SK-N-SH (cell line): ENCODE measurements around the gene HUWE1. TPM values are rescaled to one million over a fixed set of nuclear protein-coding genes. Genes with fewer than 3 reads are reported as not detected.

Experiments
- CTCF ChIA-PET: fragments of 300-600, 350-600 bp; formaldehyde crosslinking; extraction: SDS; loops from one replicate; lab custom pipeline; 2021; lab: Yijun Ruan, JAX
- POLR2A ChIA-PET: fragments of 350-600 bp; sonication (Branson Sonifier 250); formaldehyde crosslinking; extraction: SDS; loops from one replicate; lab custom pipeline; 2020; ENCODE audit warnings: antibody characterized with exemption, inconsistent platforms; lab: Yijun Ruan, JAX
- DNase-seq: peaks from one replicate; pipeline ENCODE4 v3.0.0; 2012
- H2AFZ ChIP-seq: fragments of 200-600 bp; sonication (generic); 2 replicates; pipeline ENCODE4 v1.8.1; 2016; ENCODE audit warnings: antibody characterized with exemption, mild to moderate bottlenecking, low read depth
- H3F3A ChIP-seq: fragments of 200-600 bp; sonication (generic); replicated peaks from 2 replicates; pipeline ENCODE3; 2016; ENCODE audit warnings: antibody characterized with exemption, mild to moderate bottlenecking; ENCODE audit not compliant: insufficient read depth
- H3K27ac ChIP-seq, 2 experiments: fragments of 200-500 bp in 1 of 2; fragments of 200-600 bp in 1 of 2; sonication (Bioruptor generic) in 1 of 2; sonication (generic), shearing (Covaris generic) in 1 of 2; 2 replicates each; pipeline versions ENCODE4 v1.5.1 to v1.6.1; 2014 to 2016; ENCODE audit warnings: low read depth in 2 of 2, inconsistent platforms in 1 of 2, low read length in 1 of 2, mild to moderate bottlenecking in 1 of 2, mixed read lengths in 1 of 2
- H3K27me3 ChIP-seq: fragments of 200-600 bp; sonication (generic), shearing (Covaris generic); 2 replicates; pipeline ENCODE4 v1.6.1; 2016; ENCODE audit warnings: mixed run types; ENCODE audit not compliant: insufficient read depth
- H3K36me3 ChIP-seq, 2 experiments: fragments of 200-500 bp in 1 of 2; fragments of 200-600 bp in 1 of 2; sonication (Bioruptor generic) in 1 of 2; sonication (generic) in 1 of 2; replicated peaks in 1 of 2; 2 replicates each; pipeline versions ENCODE3 to v1.5.1; 2014 to 2016; ENCODE audit warnings: low read length in 1 of 2, mild to moderate bottlenecking in 1 of 2; ENCODE audit not compliant: insufficient read depth in 2 of 2, control insufficient read depth in 1 of 2
- H3K4me1 ChIP-seq, 2 experiments: fragments of 200-500 bp in 1 of 2; fragments of 200-600 bp in 1 of 2; sonication (Bioruptor generic) in 1 of 2; sonication (generic), shearing (Covaris generic) in 1 of 2; 2 replicates each; pipeline versions ENCODE4 v1.5.1 to v1.6.1; 2014 to 2016; ENCODE audit warnings: low read depth in 1 of 2, low read length in 1 of 2, mixed run types in 1 of 2; ENCODE audit not compliant: insufficient read depth in 2 of 2, control insufficient read depth in 1 of 2
- H3K4me2 ChIP-seq: fragments of 200-600 bp; sonication (generic), shearing (Covaris generic); 2 replicates; pipeline ENCODE4 v1.6.1; 2017; ENCODE audit warnings: mixed run types
- H3K4me3 ChIP-seq, 2 experiments: fragments of 200-500 bp in 1 of 2; fragments of 200-600 bp in 1 of 2; sonication (Bioruptor generic) in 1 of 2; sonication (generic), shearing (Covaris generic) in 1 of 2; 2 replicates each; pipeline versions ENCODE4 v1.5.1 to v1.8.1; 2014 to 2016; ENCODE audit warnings: low read depth in 2 of 2, inconsistent platforms in 1 of 2, low read length in 1 of 2, mild to moderate bottlenecking in 1 of 2, mixed read lengths in 1 of 2, moderate library complexity in 1 of 2
- H3K79me2 ChIP-seq: fragments of 200-600 bp; sonication (generic); 2 replicates; pipeline ENCODE4 v1.8.1; 2017; ENCODE audit warnings: mild to moderate bottlenecking; ENCODE audit not compliant: insufficient read depth
- H3K9ac ChIP-seq: fragments of 200-600 bp; sonication (generic); 2 replicates; pipeline ENCODE4 v1.6.1; 2017; ENCODE audit warnings: mixed run types
- H3K9me2 ChIP-seq: fragments of 200-600 bp; sonication (generic); 2 replicates; pipeline ENCODE4 v1.6.1; 2017; ENCODE audit warnings: mixed run types
- H3K9me3 ChIP-seq: fragments of 200-600 bp; sonication (generic); 2 replicates; pipeline ENCODE4 v1.6.1; 2017; ENCODE audit warnings: mixed run types, mild to moderate bottlenecking, moderate library complexity
- H4K20me1 ChIP-seq: fragments of 200-600 bp; sonication (generic); 2 replicates; pipeline ENCODE4 v1.6.1; 2017; ENCODE audit warnings: mild to moderate bottlenecking, mixed run types; ENCODE audit not compliant: insufficient read depth
- EZH2phosphoT487 ChIP-seq: fragments of 200-600 bp; sonication (generic); IDR thresholded peaks from 2 replicates; pipeline ENCODE4 v1.6.1; 2017; ENCODE audit warnings: low read depth, mixed run types, mild to moderate bottlenecking, antibody characterized with exemption, moderate library complexity, borderline replicate concordance
- FOXM1 ChIP-seq: IDR thresholded peaks from 2 replicates; pipeline ENCODE4 v1.4.0; 2012; ENCODE audit warnings: low read depth, mild to moderate bottlenecking
- MEF2A ChIP-seq: IDR thresholded peaks from 2 replicates; pipeline ENCODE4 v1.4.0; 2012; ENCODE audit warnings: low read depth, borderline replicate concordance
- NRF1 ChIP-seq: IDR thresholded peaks from 2 replicates; pipeline ENCODE4 v1.6.1; 2012; ENCODE audit warnings: low read depth, mild to moderate bottlenecking, low read length
- RCOR1 ChIP-seq: fragments of 150-350 bp; IDR thresholded peaks from 2 replicates; pipeline ENCODE4 v1.6.1; 2017; ENCODE audit warnings: antibody characterized with exemption, low read length
- RFX5 ChIP-seq: IDR thresholded peaks from 2 replicates; pipeline ENCODE4 v1.6.1; 2012; ENCODE audit warnings: mild to moderate bottlenecking, improper control_type of control experiment, low read length
- RXRA ChIP-seq: IDR thresholded peaks from 2 replicates; pipeline ENCODE4 v1.4.0; 2012; ENCODE audit warnings: low read depth, mild to moderate bottlenecking, borderline replicate concordance
- SIN3A ChIP-seq: IDR thresholded peaks from 2 replicates; pipeline ENCODE4 v1.6.1; 2012; ENCODE audit warnings: low read depth, mild to moderate bottlenecking, low read length, moderate library complexity, borderline replicate concordance
- TAF1 ChIP-seq: IDR thresholded peaks from 2 replicates; pipeline ENCODE4 v1.6.1; 2012; ENCODE audit warnings: low read depth, mild to moderate bottlenecking, low read length, moderate library complexity, borderline replicate concordance
- WGBS: methylation state at CpG from one replicate; pipeline ENCODE4 v1.1.6; 2017; ENCODE audit warnings: low lambda C conversion rate; 5-methylcytosine and 5-hydroxymethylcytosine counted together
- polyA plus RNA-seq, 3 experiments: library from polyadenylated mRNA; depleted of rRNA; stranded (reverse); fragments of >200 nt; gene quantifications; 2 replicates each; pipeline ENCODE4 v1.2.3, GENCODE V29; 2012
- TF ChIP-seq, protein P1 (sequence below): fragments of 150-350 bp; IDR thresholded peaks from 2 replicates; pipeline ENCODE4 v1.6.1; 2016; ENCODE audit warnings: mild to moderate bottlenecking, low read depth, low read length
- TF ChIP-seq, protein P2 (sequence below): IDR thresholded peaks from 2 replicates; pipeline ENCODE4 v1.4.0; 2012; ENCODE audit warnings: low read depth, borderline replicate concordance
- TF ChIP-seq, protein P3 (sequence below): IDR thresholded peaks from 2 replicates; pipeline ENCODE4 v1.6.1; 2012; ENCODE audit warnings: mild to moderate bottlenecking, low read depth, low read length, moderate library complexity

Gene HUWE1
- polyA plus RNA-seq, 1 of the 3 experiments (the other 2 are of a cell fraction): 43.4 TPM

DNA sequence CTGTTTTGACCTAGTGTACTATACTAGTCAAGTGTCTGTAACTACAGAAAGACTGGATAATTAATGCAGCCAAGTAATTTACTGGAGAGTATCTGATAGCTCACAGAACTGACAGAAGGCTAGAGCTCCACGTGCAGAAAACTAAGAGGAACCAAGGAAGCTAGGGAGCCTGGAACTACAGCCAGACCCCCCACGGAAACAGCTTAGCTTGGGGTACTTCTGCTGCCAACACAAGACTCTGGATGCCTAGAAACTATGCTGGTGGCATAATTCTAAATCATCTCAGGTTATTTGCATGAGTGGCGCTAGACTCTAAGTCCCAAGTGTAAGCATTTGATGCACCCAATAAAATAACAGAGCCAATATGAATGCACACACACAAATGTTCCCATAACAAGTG is 26.5 kb downstream of the HUWE1 start (continued):
- no peak for TF ChIP-seq FOXM1

DNA sequence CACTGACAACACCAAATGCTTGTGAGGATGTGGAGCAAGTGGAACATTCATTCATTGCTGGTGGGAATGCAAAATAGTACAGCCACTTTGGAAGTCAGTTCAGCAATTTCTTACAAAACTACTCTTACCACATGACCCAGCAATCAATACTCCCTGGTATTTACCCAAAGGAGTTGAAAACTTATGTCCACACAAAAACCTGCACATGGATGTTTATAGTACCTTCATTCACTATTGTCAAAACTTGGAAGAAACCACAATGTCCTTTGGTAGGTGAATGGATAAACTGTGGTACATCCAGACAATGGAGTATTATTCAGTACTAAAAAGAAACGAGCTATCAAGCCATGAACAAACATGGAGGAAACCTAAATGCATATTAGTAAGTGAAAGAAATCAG is 27.5 kb downstream of the HUWE1 start:
- Histone ChIP-seq H3K79me2 (peaks cover 100% of the 10 kb centered on the region), H3K27me3 (no peaks in the 10 kb centered on the region; the same call in 1 of the 2 replicates), H3K9me2 (no peaks in the 10 kb centered on the region), H3K4me2 (no peak overlapping the region), H2AFZ (no peak overlapping the region), H3F3A (no peaks in the 10 kb centered on the region), H3K4me1 (no peaks in the 10 kb centered on the region), H3K4me3 (no peak overlapping the region), H3K9me3 (no peaks in the 10 kb centered on the region), H3K36me3 (peaks cover 0 to 3% of the 10 kb centered on the region in 2 experiments), H3K27ac (no peak overlapping the region), H4K20me1 (peaks cover 73% of the 10 kb centered on the region), H3K9ac (no peak overlapping the region)
- WGBS: 75% methylated on average over 1 of the region's 1 CpG
- ChIA-PET POLR2A (no interaction called here), CTCF (no interaction called here)
- TF ChIP-seq TAF1 (no peak), RXRA (no peak), NRF1 (no peak), MEF2A (no peak), RFX5 (no peak), SIN3A (no peak), EZH2phosphoT487 (no peak), RCOR1 (no peak)
- TF ChIP-seq, protein P1, sequence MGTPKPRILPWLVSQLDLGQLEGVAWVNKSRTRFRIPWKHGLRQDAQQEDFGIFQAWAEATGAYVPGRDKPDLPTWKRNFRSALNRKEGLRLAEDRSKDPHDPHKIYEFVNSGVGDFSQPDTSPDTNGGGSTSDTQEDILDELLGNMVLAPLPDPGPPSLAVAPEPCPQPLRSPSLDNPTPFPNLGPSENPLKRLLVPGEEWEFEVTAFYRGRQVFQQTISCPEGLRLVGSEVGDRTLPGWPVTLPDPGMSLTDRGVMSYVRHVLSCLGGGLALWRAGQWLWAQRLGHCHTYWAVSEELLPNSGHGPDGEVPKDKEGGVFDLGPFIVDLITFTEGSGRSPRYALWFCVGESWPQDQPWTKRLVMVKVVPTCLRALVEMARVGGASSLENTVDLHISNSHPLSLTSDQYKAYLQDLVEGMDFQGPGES: no peak
- TF ChIP-seq, protein P2, sequence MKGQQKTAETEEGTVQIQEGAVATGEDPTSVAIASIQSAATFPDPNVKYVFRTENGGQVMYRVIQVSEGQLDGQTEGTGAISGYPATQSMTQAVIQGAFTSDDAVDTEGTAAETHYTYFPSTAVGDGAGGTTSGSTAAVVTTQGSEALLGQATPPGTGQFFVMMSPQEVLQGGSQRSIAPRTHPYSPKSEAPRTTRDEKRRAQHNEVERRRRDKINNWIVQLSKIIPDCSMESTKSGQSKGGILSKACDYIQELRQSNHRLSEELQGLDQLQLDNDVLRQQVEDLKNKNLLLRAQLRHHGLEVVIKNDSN: no peak
- TF ChIP-seq, protein P3, sequence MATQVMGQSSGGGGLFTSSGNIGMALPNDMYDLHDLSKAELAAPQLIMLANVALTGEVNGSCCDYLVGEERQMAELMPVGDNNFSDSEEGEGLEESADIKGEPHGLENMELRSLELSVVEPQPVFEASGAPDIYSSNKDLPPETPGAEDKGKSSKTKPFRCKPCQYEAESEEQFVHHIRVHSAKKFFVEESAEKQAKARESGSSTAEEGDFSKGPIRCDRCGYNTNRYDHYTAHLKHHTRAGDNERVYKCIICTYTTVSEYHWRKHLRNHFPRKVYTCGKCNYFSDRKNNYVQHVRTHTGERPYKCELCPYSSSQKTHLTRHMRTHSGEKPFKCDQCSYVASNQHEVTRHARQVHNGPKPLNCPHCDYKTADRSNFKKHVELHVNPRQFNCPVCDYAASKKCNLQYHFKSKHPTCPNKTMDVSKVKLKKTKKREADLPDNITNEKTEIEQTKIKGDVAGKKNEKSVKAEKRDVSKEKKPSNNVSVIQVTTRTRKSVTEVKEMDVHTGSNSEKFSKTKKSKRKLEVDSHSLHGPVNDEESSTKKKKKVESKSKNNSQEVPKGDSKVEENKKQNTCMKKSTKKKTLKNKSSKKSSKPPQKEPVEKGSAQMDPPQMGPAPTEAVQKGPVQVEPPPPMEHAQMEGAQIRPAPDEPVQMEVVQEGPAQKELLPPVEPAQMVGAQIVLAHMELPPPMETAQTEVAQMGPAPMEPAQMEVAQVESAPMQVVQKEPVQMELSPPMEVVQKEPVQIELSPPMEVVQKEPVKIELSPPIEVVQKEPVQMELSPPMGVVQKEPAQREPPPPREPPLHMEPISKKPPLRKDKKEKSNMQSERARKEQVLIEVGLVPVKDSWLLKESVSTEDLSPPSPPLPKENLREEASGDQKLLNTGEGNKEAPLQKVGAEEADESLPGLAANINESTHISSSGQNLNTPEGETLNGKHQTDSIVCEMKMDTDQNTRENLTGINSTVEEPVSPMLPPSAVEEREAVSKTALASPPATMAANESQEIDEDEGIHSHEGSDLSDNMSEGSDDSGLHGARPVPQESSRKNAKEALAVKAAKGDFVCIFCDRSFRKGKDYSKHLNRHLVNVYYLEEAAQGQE: no peak
- DNase-seq: no peak
